ENCODE data around the gene TMEM184C. TPM values are rescaled to one million over a fixed set of nuclear protein-coding genes. Genes with fewer than 3 reads are reported as not detected.

Gene TMEM184C
- total RNA-seq, 2 experiments from 2014 or later = 15.8 to 17.6 TPM

DNA sequence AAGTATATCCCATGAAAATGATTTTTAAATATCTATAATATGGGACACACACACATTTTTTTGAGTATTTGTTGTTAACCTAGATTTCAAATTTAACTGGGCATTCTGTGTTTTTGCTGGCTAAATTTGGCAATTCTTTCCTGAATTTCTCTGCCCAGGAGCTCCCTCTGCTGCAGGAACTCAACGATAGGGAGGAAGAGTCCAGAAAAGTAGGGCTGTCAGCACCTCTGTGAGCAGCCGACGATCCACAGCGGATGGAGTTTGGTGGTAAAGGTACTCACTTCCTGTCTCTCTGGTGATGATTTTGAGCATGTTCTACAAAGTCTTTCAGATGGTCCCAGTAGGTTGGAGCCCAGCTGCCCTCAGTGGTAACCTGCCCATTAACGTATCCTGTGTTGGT, 23.1 kb upstream of the TMEM184C start:
- Histone ChIP-seq H3K36me3 (ENCODE audit: insufficient read depth, low read length) (no peaks in the 10 kb centered on the region), H3K4me1 (ENCODE audit: insufficient read depth, low read length, poor library complexity, severe bottlenecking) (no peaks in the 10 kb centered on the region), H3K79me2 (ENCODE audit: insufficient read depth, low read depth, low read length) (no peaks in the 10 kb centered on the region), H4K20me1 (ENCODE audit: insufficient read depth, low read length) (no peaks in the 10 kb centered on the region), H3K9me3 (ENCODE audit: low read length) (no peaks in the 10 kb centered on the region), H3K4me2 (ENCODE audit: low read length) (no peak overlapping the region), H3K27ac (ENCODE audit: low read depth, low read length, poor library complexity, severe bottlenecking) (no peak overlapping the region), H3K4me3 (ENCODE audit: low read depth, low read length, poor library complexity, severe bottlenecking) (no peak overlapping the region), H2AFZ (ENCODE audit: low read length) (no peak overlapping the region), H3K9me2 (ENCODE audit: insufficient read depth, low read length) (no peaks in the 10 kb centered on the region)
- no TSS peak for BruUV-seq (replicated peaks)
- no peak for DNase-seq (ENCODE audit: low spot score)
- CTCF ChIA-PET (ENCODE audit: unreplicated experiment) = no interaction called here
- intact Hi-C loops (cut with micrococcal nuclease; ENCODE audit: unreplicated experiment) = loop anchor here (5.0 to 10.0 kb wide), 2 partner anchors 273 to 569 kb away; no protein-coding TSS in a partner anchor
- POLR2A ChIA-PET = no interaction called here
- TF ChIP-seq EZH2phosphoT487 (IDR thresholded peaks at IDR 0.05; ENCODE audit: borderline replicate concordance, low read depth, low read length) = no peak
- no peak for TF ChIP-seq CTCF (conservative IDR thresholded peaks at IDR 0.05; ENCODE audit: low read length)

GRCh38 chr4:147594578-147594977, 22.6 kb upstream of the TMEM184C start:
- Histone ChIP-seq H3K36me3 (ENCODE audit: insufficient read depth, low read length) (no peaks in the 10 kb centered on the region), H3K9me2 (ENCODE audit: insufficient read depth, low read length) (no peaks in the 10 kb centered on the region), H3K4me3 (ENCODE audit: low read depth, low read length, poor library complexity, severe bottlenecking) (no peak overlapping the region), H3K4me2 (ENCODE audit: low read length) (no peak overlapping the region), H3K9me3 (ENCODE audit: low read length) (no peaks in the 10 kb centered on the region), H3K27ac (ENCODE audit: low read depth, low read length, poor library complexity, severe bottlenecking) (no peak overlapping the region), H2AFZ (ENCODE audit: low read length) (no peak overlapping the region), H3K4me1 (ENCODE audit: insufficient read depth, low read length, poor library complexity, severe bottlenecking) (no peaks in the 10 kb centered on the region), H4K20me1 (ENCODE audit: insufficient read depth, low read length) (no peaks in the 10 kb centered on the region), H3K79me2 (ENCODE audit: insufficient read depth, low read depth, low read length) (no peaks in the 10 kb centered on the region)
- no peak for DNase-seq (ENCODE audit: low spot score)
- no TSS peak for BruUV-seq (replicated peaks)
- TF ChIP-seq CTCF (conservative IDR thresholded peaks at IDR 0.05; ENCODE audit: low read length) = no peak
- intact Hi-C loops (cut with micrococcal nuclease; ENCODE audit: unreplicated experiment) = loop anchor here (5.0 to 10.0 kb wide), 2 partner anchors 273 to 570 kb away; no protein-coding TSS in a partner anchor
- ChIA-PET POLR2A (no interaction called here), CTCF (ENCODE audit: unreplicated experiment) (interaction anchor here (0.6 kb wide), 1 partner anchor 10 kb away, joined by 3 read pairs; no protein-coding TSS in a partner anchor)

GRCh38 chr4:147596377-147596776, 20.8 kb upstream of the TMEM184C start:
- no peak for DNase-seq (ENCODE audit: low spot score)
- H4K20me1 ChIP-seq (ENCODE audit: insufficient read depth, low read length) = no peaks in the 10 kb centered on the region
- H3K4me1 ChIP-seq (ENCODE audit: insufficient read depth, low read length, poor library complexity, severe bottlenecking) = no peaks in the 10 kb centered on the region
- no peak overlapping the region for H3K4me3 ChIP-seq (ENCODE audit: low read depth, low read length, poor library complexity, severe bottlenecking)
- TF ChIP-seq CTCF (conservative IDR thresholded peaks at IDR 0.05; ENCODE audit: low read length) (0 out of 2 replicates have a peak, but pooled peaks have one; percentile 22), EZH2phosphoT487 (IDR thresholded peaks at IDR 0.05; ENCODE audit: borderline replicate concordance, low read depth, low read length) (no peak)
- H3K27ac ChIP-seq (ENCODE audit: low read depth, low read length, poor library complexity, severe bottlenecking) = no peak overlapping the region
- no peaks in the 10 kb centered on the region for H3K9me3 ChIP-seq (ENCODE audit: low read length)
- H2AFZ ChIP-seq (ENCODE audit: low read length) = no peak overlapping the region
- H3K9me2 ChIP-seq (ENCODE audit: insufficient read depth, low read length) = no peaks in the 10 kb centered on the region
- no peak overlapping the region for H3K4me2 ChIP-seq (ENCODE audit: low read length)
- no peaks in the 10 kb centered on the region for H3K79me2 ChIP-seq (ENCODE audit: insufficient read depth, low read depth, low read length)
- no TSS peak for BruUV-seq (replicated peaks)
- H3K36me3 ChIP-seq (ENCODE audit: insufficient read depth, low read length) = no peaks in the 10 kb centered on the region
- POLR2A ChIA-PET = no interaction called here
- CTCF ChIA-PET (ENCODE audit: unreplicated experiment) = interaction anchor here (1.2 kb wide), 1 partner anchor 21 kb away, joined by 4 read pairs; the partner anchor contains the start of gene TMEM184C
- intact Hi-C loops (cut with micrococcal nuclease; ENCODE audit: unreplicated experiment) = loop anchor here (10.0 kb wide), 1 partner anchor 572 kb away; no protein-coding TSS in a partner anchor

Measured in OCI-LY7 (cell line).